Smooth muscle cell (in vitro differentiated cells): ENCODE results near the gene RNF222. TPM values are rescaled to one million over a fixed set of nuclear protein-coding genes. Genes with fewer than 3 reads are reported as not detected.

Experiments
- DNase-seq: peaks from one replicate; lab custom pipeline; 2025; ENCODE audit not compliant: unreplicated experiment; lab: John Stamatoyannopoulos, UW
- H2AFZ ChIP-seq: fragments of 200-600 bp; sonication (generic); 2 replicates; pipeline ENCODE4 v1.6.0; 2016; ENCODE audit warnings: antibody characterized with exemption, low read depth, mild to moderate bottlenecking
- H3F3A ChIP-seq: fragments of 200-600 bp; sonication (generic); 2 replicates; pipeline ENCODE4 v1.6.0; 2017; ENCODE audit warnings: antibody characterized with exemption, low read depth
- H3K27ac ChIP-seq: fragments of 200-600 bp; sonication (generic); 2 replicates; pipeline ENCODE4 v1.5.1; 2016; ENCODE audit warnings: low read depth, mild to moderate bottlenecking
- H3K27me3 ChIP-seq: fragments of 200-600 bp; sonication (generic); 2 replicates; pipeline ENCODE4 v1.6.1; 2016; ENCODE audit warnings: low read depth, mild to moderate bottlenecking
- H3K36me3 ChIP-seq: fragments of 200-600 bp; sonication (generic); 2 replicates; pipeline ENCODE4 v1.5.1; 2016; ENCODE audit warnings: low read depth
- H3K4me1 ChIP-seq: fragments of 200-600 bp; sonication (generic); 2 replicates; pipeline ENCODE4 v1.5.1; 2016; ENCODE audit warnings: low read depth
- H3K4me2 ChIP-seq: fragments of 200-600 bp; sonication (generic); 2 replicates; pipeline ENCODE4 v1.6.0; 2016; ENCODE audit warnings: mild to moderate bottlenecking
- H3K4me3 ChIP-seq: fragments of 200-600 bp; sonication (generic); 2 replicates; pipeline ENCODE4 v1.5.1; 2016; ENCODE audit warnings: mild to moderate bottlenecking
- H3K79me2 ChIP-seq: fragments of 200-600 bp; sonication (generic); 2 replicates; pipeline ENCODE4 v1.6.0; 2016; ENCODE audit warnings: low read depth, mild to moderate bottlenecking
- H3K9ac ChIP-seq: fragments of 200-600 bp; sonication (generic); 2 replicates; pipeline ENCODE4 v1.6.0; 2016; ENCODE audit warnings: low read depth
- H3K9me3 ChIP-seq: fragments of 200-600 bp; sonication (generic); replicated peaks from 2 replicates; pipeline ENCODE4 v1.5.1; 2016; ENCODE audit warnings: low read depth
- H4K20me1 ChIP-seq: fragments of 200-600 bp; sonication (generic); 2 replicates; pipeline ENCODE4 v1.6.0; 2016; ENCODE audit warnings: low read depth
- WGBS: methylation state at CpG from one replicate; pipeline ENCODE4 v1.1.7; 2016; ENCODE audit warnings: low lambda C conversion rate; 5-methylcytosine and 5-hydroxymethylcytosine counted together
- polyA plus RNA-seq: library from polyadenylated mRNA; unstranded; fragments of >200 nt; fragmentation: Nextera tagmentation; extraction: Ambion mirVana; gene quantifications from 2 replicates; pipeline ENCODE4 v1.2.1, GENCODE V29; 2016
- total RNA-seq: library from RNA; depleted of rRNA; stranded (reverse); fragments of >200 nt; gene quantifications from 2 replicates; pipeline ENCODE4 v1.2.3, GENCODE V29; 2014
- TF ChIP-seq, protein P1 (sequence below): fragments of 200-600 bp; sonication (generic); IDR thresholded peaks from 2 replicates; pipeline ENCODE4 v1.5.1; 2017; ENCODE audit warnings: borderline replicate concordance, mild to moderate bottlenecking, antibody characterized with exemption; ENCODE audit not compliant: insufficient read depth, poor library complexity, severe bottlenecking

RNF222 gene
- total and polyA plus RNA-seq, 2 experiments from 2014 or later = 0.49 to 0.54 TPM

DNA sequence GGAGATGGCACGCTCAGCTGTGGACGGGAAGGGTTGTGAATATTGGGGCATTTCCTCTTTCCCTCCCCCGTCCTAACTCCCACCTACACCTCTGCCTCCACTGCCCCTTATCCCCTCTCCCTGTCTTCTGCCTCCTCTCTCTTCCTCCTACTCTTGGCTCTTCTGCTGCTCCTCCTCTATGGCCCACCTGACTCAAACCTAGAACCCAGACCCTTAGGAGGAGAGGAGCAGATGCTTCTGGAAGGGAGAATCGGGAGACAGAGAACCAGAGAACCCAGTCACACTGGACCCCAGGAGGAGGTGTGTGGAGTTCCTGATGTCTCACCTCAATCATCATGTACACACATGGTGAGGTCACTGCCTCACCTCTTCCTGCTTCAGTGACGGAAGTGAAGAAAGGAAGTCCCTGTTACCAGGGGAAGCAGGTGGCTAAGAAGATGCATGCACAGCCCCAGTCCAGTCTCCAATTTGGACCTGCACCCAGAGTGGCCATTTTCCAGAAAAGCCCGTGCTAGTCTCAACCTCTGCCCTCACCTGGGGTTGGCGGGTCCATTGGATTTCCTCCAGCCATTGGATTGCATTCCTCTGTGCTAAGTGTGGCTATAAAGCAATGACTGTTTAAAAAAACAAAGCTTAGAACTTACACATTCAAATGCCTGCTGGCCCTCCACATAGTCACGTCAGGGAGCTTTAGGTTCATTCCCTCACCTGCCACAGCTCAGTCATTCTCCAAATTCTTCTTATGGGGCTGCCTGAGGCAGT, 4.0 kb downstream of the RNF222 start:
- no peak overlapping the region for H3K4me2 ChIP-seq
- no peak overlapping the region for H2AFZ ChIP-seq
- H3K27ac ChIP-seq = peak overlapping the region; percentile 34
- H3K9me3 ChIP-seq = no peaks in the 10 kb centered on the region
- no peaks in the 10 kb centered on the region for H3F3A ChIP-seq
- no peaks in the 10 kb centered on the region for H4K20me1 ChIP-seq
- H3K4me3 ChIP-seq = no peak overlapping the region
- peaks cover 8% of the 10 kb centered on the region for H3K27me3 ChIP-seq
- TF ChIP-seq, protein P1, sequence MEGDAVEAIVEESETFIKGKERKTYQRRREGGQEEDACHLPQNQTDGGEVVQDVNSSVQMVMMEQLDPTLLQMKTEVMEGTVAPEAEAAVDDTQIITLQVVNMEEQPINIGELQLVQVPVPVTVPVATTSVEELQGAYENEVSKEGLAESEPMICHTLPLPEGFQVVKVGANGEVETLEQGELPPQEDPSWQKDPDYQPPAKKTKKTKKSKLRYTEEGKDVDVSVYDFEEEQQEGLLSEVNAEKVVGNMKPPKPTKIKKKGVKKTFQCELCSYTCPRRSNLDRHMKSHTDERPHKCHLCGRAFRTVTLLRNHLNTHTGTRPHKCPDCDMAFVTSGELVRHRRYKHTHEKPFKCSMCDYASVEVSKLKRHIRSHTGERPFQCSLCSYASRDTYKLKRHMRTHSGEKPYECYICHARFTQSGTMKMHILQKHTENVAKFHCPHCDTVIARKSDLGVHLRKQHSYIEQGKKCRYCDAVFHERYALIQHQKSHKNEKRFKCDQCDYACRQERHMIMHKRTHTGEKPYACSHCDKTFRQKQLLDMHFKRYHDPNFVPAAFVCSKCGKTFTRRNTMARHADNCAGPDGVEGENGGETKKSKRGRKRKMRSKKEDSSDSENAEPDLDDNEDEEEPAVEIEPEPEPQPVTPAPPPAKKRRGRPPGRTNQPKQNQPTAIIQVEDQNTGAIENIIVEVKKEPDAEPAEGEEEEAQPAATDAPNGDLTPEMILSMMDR = no peak
- 74% methylated on average over 8 of the region's 8 CpGs for WGBS
- no peaks in the 10 kb centered on the region for H3K79me2 ChIP-seq
- no peak for DNase-seq
- no peaks in the 10 kb centered on the region for H3K4me1 ChIP-seq
- no peaks in the 10 kb centered on the region for H3K36me3 ChIP-seq
- H3K9ac ChIP-seq = no peak overlapping the region

DNA sequence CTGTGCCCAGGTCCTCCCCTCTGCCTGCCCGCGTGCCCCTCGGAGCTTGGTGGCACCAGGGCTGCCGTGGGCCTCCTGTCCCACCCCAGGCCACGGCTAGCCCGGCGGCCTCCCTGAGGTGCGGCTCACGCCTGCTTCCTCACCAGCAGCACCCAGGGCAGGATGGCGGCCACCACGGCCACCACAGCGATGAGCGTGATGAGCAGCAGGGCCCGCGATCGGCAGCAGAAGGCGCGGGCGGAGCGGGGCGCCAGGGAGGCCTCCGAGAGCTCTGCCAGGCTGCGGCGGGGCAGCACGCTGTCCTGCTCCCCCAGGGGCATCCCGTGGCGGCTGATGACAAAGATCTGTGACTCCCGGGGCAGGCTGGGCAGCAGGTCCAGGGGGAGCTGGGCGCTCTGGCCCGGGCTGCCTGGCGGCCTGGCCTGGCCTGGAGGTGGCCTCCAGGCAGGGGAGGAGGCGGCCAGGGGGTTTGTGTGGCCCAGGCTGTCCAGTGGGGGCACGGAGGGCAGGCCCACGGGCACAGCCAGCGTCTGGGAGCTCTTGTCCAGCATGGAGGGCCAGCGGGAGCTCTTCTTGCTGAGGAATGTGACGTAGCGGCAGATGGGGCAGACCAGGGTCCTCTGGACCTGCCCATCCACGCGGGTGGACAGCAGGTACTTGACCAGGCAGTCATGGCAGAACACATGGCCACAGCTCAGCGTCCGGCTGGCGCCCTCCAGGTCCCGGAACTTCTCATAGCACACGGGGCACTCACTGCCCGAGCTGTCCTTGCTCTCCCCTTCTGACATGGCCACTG, 4.8 kb downstream of the RNF222 start:
- H3K79me2 ChIP-seq = no peaks in the 10 kb centered on the region
- H3K4me2 ChIP-seq = no peak overlapping the region
- H3K27ac ChIP-seq = peak overlapping the region; percentile 34
- 96% methylated on average over 45 of the region's 46 CpGs for WGBS
- no peaks in the 10 kb centered on the region for H3K36me3 ChIP-seq
- H3K9me3 ChIP-seq = no peaks in the 10 kb centered on the region
- no peak overlapping the region for H2AFZ ChIP-seq
- DNase-seq = no peak
- no peaks in the 10 kb centered on the region for H3K4me1 ChIP-seq
- H3F3A ChIP-seq = no peaks in the 10 kb centered on the region
- H3K9ac ChIP-seq = no peak overlapping the region
- TF ChIP-seq, protein P1 = no peak
- H4K20me1 ChIP-seq = no peaks in the 10 kb centered on the region
- no peak overlapping the region for H3K4me3 ChIP-seq
- peaks cover 8% of the 10 kb centered on the region for H3K27me3 ChIP-seq

DNA sequence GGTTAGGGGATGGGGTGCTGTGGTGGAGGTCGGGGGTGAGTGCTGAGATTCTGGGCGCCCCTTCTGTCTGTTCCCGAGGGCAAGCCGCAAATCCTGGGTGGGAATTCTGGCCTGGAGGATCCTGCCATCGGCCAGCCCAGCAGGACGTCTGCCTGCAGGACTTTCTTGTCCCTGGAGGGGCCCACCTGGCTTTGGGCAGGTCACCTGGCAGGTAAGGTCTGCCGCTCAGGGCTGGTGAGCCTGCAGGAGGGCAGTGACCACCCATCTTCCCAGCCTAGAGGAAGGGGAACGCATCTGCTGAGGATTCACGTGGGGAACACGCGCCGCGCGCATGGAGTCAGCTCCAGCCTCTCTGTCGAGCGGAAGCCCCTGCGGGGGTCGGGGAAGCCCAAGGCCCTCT, 5.4 kb downstream of the RNF222 start:
- no peak overlapping the region for H3K9ac ChIP-seq

More for the DNA sequence above, 5.4 kb downstream of the RNF222 start:
- H3K4me2 ChIP-seq = no peak overlapping the region
- H4K20me1 ChIP-seq = no peaks in the 10 kb centered on the region
- TF ChIP-seq, protein P1 = no peak
- 85% methylated on average over 18 of the region's 18 CpGs for WGBS
- H3K79me2 ChIP-seq = no peaks in the 10 kb centered on the region
- no peaks in the 10 kb centered on the region for H3F3A ChIP-seq
- H3K9me3 ChIP-seq = no peaks in the 10 kb centered on the region
- H3K36me3 ChIP-seq = no peaks in the 10 kb centered on the region
- no peak overlapping the region for H2AFZ ChIP-seq
- no peak overlapping the region for H3K4me3 ChIP-seq
- DNase-seq = no peak
- H3K27ac ChIP-seq = no peak overlapping the region
- H3K27me3 ChIP-seq = peaks cover 8% of the 10 kb centered on the region
- H3K4me1 ChIP-seq = no peaks in the 10 kb centered on the region
